Endodermal cell (in vitro differentiated cells): Measurements from ENCODE around the gene CLIP2. TPM values are rescaled to one million over a fixed set of nuclear protein-coding genes. Genes with fewer than 3 reads are reported as not detected.
"Not testable (repeated sequence)": the region's sequence is repeated elsewhere in the genome, so short reads cannot be mapped to it uniquely, and the experiment has no call there.

Source experiments
- DNase-seq: peaks from one replicate; pipeline ENCODE4 v3.0.0-alpha.2; 2017
- H3K27ac ChIP-seq: 2 replicates; pipeline ENCODE4 v1.5.1; 2013; ENCODE audit warnings: mild to moderate bottlenecking, low read depth, low read length, moderate library complexity
- H3K27me3 ChIP-seq: 2 replicates; pipeline ENCODE4 v1.6.1; 2013; ENCODE audit warnings: mild to moderate bottlenecking, low read length, moderate library complexity; ENCODE audit not compliant: insufficient read depth, control insufficient read depth, poor library complexity, severe bottlenecking
- H3K36me3 ChIP-seq: 2 replicates; pipeline ENCODE4 v1.7.0; 2013; ENCODE audit warnings: mild to moderate bottlenecking, low read length, moderate library complexity; ENCODE audit not compliant: control insufficient read depth, insufficient read depth
- H3K4me1 ChIP-seq: one replicate; pipeline ENCODE4 v1.7.0; 2013; ENCODE audit warnings: low read length; ENCODE audit not compliant: control insufficient read depth, insufficient read depth
- H3K4me3 ChIP-seq: 2 replicates; pipeline ENCODE4 v1.5.1; 2013; ENCODE audit warnings: mild to moderate bottlenecking, low read length, moderate library complexity
- H3K9ac ChIP-seq: 2 replicates; pipeline ENCODE4 v1.6.1; 2013; ENCODE audit warnings: mild to moderate bottlenecking, low read length, moderate library complexity; ENCODE audit not compliant: poor library complexity, severe bottlenecking; ENCODE audit errors: extremely low read depth
- H3K9me3 ChIP-seq: 2 replicates; pipeline ENCODE4 v1.6.1; 2013; ENCODE audit warnings: mild to moderate bottlenecking, low read length, moderate library complexity; ENCODE audit not compliant: control insufficient read depth
- H3K27ac Mint-ChIP-seq: 2 replicates; pipeline ENCODE4 v1.8.0; 2020; ENCODE audit warnings: mixed read lengths
- H3K27me3 Mint-ChIP-seq: 2 replicates; pipeline ENCODE4 v1.8.0; 2021; ENCODE audit warnings: mild to moderate bottlenecking, mixed read lengths; ENCODE audit not compliant: insufficient read depth
- H3K36me3 Mint-ChIP-seq: 2 replicates; pipeline ENCODE4 v1.8.0; 2020; ENCODE audit warnings: low read depth, mixed read lengths
- H3K4me1 Mint-ChIP-seq: 2 replicates; pipeline ENCODE4 v1.8.0; 2020; ENCODE audit warnings: mixed read lengths
- H3K4me3 Mint-ChIP-seq: 2 replicates; pipeline ENCODE4 v1.8.0; 2020; ENCODE audit warnings: mild to moderate bottlenecking, moderate library complexity, mixed read lengths
- H3K9me3 Mint-ChIP-seq: 2 replicates; pipeline ENCODE4 v1.8.0; 2020; ENCODE audit warnings: mild to moderate bottlenecking, mixed read lengths
- CTCF ChIP-seq: fragments of 200-600 bp; sonication (generic); conservative IDR thresholded peaks from 2 replicates; pipeline ENCODE4 v1.5.0; 2021; ENCODE audit warnings: antibody characterized with exemption, mild to moderate bottlenecking
- WGBS, 2 experiments: methylation state at CpG; one replicate each; pipeline versions ENCODE4 v1.1.5 to v1.1.7; 2013; ENCODE audit warnings: missing lambda C conversion rate in 2 of 2, mixed read lengths in 1 of 2; ENCODE audit not compliant: insufficient coverage in 1 of 2, insufficient read length in 1 of 2; 5-methylcytosine and 5-hydroxymethylcytosine counted together
- total RNA-seq, 2 donors: library from RNA; stranded (reverse); fragmentation: NEBNext Ultra II Directional in 1 of 2; extraction: Animal tissue kit (Norgen Biotek cat#: 25700) in 1 of 2; gene quantifications; 2 replicates in 1 of 2; 3 replicates in 1 of 2; pipeline ENCODE4 v1.2.1, GENCODE V29; 2021

Gene CLIP2
- total RNA-seq, 2 donors from 2014 or later = 44.3 to 57.2 TPM

- no peaks in the 10 kb centered on the region for H3K27me3 ChIP-seq
- TF ChIP-seq CTCF = no peak
- 86 to 95% methylated on average over 7 to 9 of the region's 9 CpGs for WGBS, 2 experiments
- H3K27ac ChIP-seq = no peak overlapping the region
- no peaks in the 10 kb centered on the region for H3K4me1 ChIP-seq
- H3K27ac Mint-ChIP-seq = no peak overlapping the region
- no peaks in the 10 kb centered on the region for H3K9me3 ChIP-seq
- H3K4me1 Mint-ChIP-seq = no peaks in the 10 kb centered on the region
- H3K9me3 Mint-ChIP-seq = no peaks in the 10 kb centered on the region
- DNase-seq = no peak
- no peak overlapping the region for H3K4me3 ChIP-seq
- H3K36me3 ChIP-seq = peaks cover 31% of the 10 kb centered on the region
- H3K4me3 Mint-ChIP-seq = no peak overlapping the region
- peaks cover 50% of the 10 kb centered on the region for H3K36me3 Mint-ChIP-seq
- H3K27me3 Mint-ChIP-seq = no peaks in the 10 kb centered on the region
- no peak overlapping the region for H3K9ac ChIP-seq
These were observed 98.4 kb downstream of the CLIP2 start for GRCh38 chr7:74387606-74388005.

DNA sequence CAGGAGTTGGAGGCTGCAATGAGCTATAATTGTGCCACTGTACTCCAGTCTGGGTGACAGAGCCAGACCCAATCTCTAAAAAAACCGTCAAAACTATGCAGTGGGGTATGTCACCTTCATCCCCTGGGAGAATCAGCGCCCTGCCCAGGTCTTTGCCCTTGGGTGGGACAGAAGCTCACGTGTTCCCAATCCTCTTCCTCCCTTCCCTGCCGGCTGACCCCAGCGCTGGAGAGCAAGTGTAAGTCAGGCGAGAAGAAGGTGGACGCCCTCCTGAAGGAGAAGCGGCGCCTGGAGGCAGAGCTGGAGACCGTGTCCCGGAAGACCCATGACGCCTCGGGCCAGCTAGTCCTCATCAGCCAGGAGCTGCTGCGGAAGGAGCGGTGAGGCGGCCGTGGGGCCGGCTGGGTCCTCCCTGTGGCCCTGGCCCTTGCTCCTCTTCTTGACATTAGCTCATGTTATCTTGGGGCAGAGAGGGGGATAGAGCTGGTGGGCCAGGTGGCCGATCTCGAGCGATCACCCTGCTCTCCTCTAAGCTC lies 99.7 kb downstream of the CLIP2 start:
- H3K27me3 ChIP-seq = no peaks in the 10 kb centered on the region
- DNase-seq = no peak
- H3K9me3 ChIP-seq = no peaks in the 10 kb centered on the region
- Mint-ChIP-seq H3K4me3 (no peak overlapping the region), H3K36me3 (peaks cover 39% of the 10 kb centered on the region), H3K4me1 (no peaks in the 10 kb centered on the region), H3K27me3 (no peaks in the 10 kb centered on the region), H3K9me3 (no peaks in the 10 kb centered on the region), H3K27ac (no peak overlapping the region)
- no peak overlapping the region for H3K9ac ChIP-seq
- WGBS, 2 experiments = 93 to 97% methylated on average over 10 to 21 of the region's 21 CpGs
- H3K27ac ChIP-seq = no peak overlapping the region
- no peak for TF ChIP-seq CTCF
- no peaks in the 10 kb centered on the region for H3K4me1 ChIP-seq
- peaks cover 20% of the 10 kb centered on the region for H3K36me3 ChIP-seq
- H3K4me3 ChIP-seq = no peak overlapping the region

- not testable (repeated sequence) for H3K4me1 Mint-ChIP-seq, H3K27me3 ChIP-seq, H3K4me1 ChIP-seq, H3K27me3 Mint-ChIP-seq, H3K27ac ChIP-seq, H3K27ac Mint-ChIP-seq, H3K9me3 Mint-ChIP-seq, H3K4me3 ChIP-seq, H3K4me3 Mint-ChIP-seq, H3K9ac ChIP-seq, H3K9me3 ChIP-seq
- H3K36me3 ChIP-seq = peaks cover 39% of the 10 kb centered on the region
- WGBS, 2 experiments = 85 to 92% methylated on average over 5 to 6 of the region's 6 CpGs
- peak; percentile 66 for TF ChIP-seq CTCF
- DNase-seq = peak; percentile 83
- H3K36me3 Mint-ChIP-seq = peaks cover 47% of the 10 kb centered on the region
These were observed 104.5 kb downstream of the CLIP2 start for GRCh38 chr7:74393722-74394121.
